CD4-positive, alpha-beta T cell treated with Interleukin-2 at 100 ng/mL for 4 hours (primary cell): Measurements from ENCODE around the gene DRG2.

Experiments used
- DNase-seq: peaks from one replicate; pipeline ENCODE4 v3.0.0-alpha.2; 2020; ENCODE audit warnings: low spot score

DRG2 gene

DNA sequence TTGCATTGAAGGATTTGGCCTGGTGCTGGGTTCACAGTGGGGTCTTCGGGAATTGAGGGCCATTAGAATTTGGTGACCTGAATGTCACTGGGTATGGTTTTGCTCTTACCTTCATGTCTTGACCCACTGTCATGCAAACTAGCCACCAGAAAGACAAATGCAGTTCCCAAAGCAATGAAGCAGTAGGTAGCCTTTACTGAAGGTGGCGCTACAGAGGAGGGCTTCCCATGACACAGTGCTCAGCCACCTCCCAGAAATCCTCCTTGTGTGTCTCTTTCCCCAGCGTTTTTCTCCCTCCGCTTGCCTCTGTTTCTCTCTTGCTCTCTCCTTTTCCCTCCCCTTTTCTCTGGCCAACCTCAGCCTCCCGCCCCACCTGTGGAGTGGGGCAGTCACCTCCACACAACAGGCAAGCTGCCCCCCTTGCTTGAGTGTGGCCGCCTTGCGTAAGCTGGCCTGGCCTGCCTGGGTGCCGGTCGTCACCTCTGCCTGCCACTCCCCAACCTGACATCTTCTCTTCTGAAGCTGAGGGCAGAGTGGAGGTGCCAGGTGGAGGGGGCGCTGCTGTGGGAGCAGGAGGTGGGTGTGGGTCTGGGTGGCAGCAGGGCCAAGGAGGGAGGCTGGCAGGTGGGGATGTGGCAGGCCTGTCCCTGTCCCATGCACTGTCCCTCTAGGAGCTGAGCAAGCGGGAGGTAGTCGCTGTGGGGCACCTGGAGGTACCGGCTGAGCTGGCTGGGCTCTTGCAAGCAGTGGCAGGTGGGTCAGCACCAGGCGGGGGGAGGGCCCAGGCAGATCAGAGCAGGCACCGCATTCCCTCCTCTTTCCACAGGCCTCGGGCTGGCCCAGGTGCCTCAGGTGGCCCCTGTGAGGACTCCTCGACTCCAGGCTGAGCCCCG, 55.5 kb downstream of the DRG2 start:
- DNase-seq = no peak

- DNase-seq = no peak
Measured at GRCh38 chr17:18144261-18144660, 56.5 kb downstream of the DRG2 start.

DNA sequence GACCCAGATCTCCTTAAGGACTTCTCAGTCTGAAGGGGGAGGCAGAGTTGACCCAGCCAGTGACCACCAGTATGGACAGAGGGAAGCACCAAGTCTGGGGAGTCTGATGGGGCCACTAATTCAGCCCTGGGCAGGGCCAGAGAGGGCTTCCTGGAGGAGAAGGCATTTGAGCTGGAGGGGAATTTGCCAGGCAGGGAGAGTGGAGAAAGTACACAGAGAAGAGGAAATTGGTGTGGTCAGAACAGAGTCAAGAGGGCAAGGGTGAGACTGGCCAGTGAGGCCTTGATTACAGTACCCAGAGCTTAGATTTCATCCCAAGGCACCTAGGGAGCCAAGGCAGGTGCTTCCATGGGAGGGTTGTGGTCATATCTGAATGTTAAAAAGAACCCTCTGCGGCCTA, 57.1 kb downstream of the DRG2 start:
- DNase-seq = no peak

DNA sequence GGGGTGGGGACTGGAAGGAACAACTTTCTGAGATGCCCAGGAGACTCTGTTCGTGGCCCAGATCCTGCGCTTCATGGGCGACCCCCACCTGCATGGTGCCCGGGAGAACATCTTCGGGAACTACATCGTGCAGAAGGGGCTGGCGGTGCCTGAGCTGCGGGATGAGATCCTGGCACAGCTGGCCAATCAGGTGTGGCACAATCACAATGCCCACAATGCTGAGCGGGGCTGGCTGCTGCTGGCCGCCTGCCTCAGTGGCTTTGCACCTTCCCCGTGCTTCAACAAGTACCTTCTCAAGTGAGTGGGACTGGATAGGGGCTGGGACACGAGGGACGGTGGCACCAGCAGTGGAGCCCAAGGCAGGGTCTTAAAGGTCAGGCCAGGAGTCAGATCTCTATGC, 58.1 kb downstream of the DRG2 start:
- DNase-seq = no peak

GRCh38 chr17:18146259-18146658, 58.5 kb downstream of the DRG2 start:
- no peak for DNase-seq

- DNase-seq = no peak
Measured at GRCh38 chr17:18146980-18147379, 59.2 kb downstream of the DRG2 start.

DNA sequence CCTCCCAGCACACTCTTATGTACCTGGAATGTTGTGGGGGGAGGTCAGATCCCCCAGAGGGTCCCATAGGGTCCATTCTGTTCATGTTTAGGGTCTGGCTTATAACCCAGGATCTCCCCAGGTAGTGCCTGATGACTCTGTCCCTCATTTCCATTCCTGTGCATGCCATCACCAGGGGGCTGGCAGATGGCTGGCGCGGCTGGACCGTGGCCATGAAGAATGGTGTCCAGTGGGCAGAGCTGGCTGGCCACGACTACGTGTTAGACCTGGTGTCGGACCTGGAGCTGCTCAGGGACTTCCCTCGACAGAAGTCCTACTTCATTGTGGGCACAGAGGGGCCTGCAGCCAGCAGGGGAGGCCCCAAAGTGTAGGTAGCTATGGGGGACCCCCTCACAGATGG, 60.8 kb downstream of the DRG2 start:
- no peak for DNase-seq

GRCh38 chr17:18151290-18151689, 63.5 kb downstream of the DRG2 start:
- no peak for DNase-seq

DNA sequence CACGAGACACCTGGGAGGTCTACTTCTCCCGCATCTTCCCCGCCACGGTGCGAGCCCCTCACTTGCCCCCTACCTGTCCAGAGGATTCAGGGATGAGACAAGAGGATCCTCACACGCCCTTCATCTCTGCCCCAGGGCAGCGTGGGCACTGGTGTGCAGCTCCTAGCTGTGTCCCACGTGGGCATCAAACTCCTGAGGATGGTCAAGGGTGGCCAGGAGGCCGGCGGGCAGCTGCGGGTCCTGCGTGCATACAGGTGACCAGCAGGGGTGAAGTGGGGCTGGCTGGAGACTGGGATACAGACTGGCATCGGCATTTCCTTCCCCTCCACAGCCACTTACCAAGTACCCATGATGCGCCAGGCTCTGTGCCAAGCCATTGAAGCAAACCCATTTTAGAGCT, 67.4 kb downstream of the DRG2 start:
- DNase-seq = no peak

DNA sequence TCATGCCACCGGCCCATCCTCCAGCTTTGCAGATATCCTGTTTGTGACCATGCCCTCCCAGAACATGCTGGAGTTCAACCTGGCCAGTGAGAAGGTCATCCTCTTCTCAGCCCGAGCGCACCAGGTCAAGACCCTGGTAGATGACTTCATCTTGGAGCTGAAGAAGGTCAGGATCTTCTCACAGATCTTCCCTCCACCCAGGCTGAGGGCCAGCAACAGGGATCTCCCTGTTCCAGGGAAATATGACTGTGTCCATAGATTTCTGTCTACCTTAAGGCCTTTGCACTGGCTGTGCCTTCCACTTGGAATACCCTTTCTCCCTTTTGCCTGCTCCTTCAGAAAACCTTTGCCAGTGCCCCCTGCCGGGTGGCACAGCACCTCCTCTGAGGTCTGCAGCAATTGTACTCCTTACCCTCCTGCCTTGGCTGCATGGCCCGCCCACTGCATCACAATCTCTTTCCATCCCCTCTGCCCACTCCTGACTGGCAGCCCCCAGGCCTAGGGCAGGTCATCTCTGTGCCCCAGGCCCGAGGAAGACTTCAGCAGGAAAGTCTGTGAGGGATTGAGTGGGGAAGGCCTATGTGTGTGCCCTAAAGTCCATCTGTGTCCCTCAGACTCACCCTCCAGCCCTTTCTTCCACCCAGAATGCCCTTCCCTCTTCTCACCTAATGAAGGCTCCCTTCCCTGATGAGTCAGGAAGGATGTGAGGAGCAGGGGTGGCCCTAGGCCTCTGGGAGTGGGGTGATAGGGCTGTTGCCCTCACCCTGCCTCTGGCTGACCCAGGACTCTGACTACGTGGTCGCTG, 68.6 kb downstream of the DRG2 start:
- peak; percentile 5 for DNase-seq

DNA sequence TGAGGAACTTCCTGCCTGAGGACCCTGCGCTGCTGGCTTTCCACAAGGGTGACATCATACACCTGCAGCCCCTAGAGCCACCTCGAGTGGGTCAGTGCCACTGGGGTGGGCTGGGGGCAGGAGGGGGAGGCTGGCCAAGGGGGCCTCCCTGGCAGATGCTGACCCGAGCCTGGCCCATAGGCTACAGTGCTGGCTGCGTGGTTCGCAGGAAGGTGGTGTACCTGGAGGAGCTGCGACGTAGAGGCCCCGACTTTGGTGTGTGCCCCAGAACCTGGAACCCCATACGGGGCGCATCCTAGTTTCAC, 69.2 kb downstream of the DRG2 start:
- DNase-seq = no peak
